CD4-positive, alpha-beta T cell treated with Interleukin-4 for 1 hour (primary cell): Measurements from ENCODE around the gene HMCN2.
A peak's percentile ranks its signal among the peaks of the same experiment; 100 is the strongest.

Experiments used
- DNase-seq, 2 donors: peaks; one replicate each; pipeline ENCODE4 v3.0.0-alpha.2; 2020 to 2022

HMCN2 gene, protein sequence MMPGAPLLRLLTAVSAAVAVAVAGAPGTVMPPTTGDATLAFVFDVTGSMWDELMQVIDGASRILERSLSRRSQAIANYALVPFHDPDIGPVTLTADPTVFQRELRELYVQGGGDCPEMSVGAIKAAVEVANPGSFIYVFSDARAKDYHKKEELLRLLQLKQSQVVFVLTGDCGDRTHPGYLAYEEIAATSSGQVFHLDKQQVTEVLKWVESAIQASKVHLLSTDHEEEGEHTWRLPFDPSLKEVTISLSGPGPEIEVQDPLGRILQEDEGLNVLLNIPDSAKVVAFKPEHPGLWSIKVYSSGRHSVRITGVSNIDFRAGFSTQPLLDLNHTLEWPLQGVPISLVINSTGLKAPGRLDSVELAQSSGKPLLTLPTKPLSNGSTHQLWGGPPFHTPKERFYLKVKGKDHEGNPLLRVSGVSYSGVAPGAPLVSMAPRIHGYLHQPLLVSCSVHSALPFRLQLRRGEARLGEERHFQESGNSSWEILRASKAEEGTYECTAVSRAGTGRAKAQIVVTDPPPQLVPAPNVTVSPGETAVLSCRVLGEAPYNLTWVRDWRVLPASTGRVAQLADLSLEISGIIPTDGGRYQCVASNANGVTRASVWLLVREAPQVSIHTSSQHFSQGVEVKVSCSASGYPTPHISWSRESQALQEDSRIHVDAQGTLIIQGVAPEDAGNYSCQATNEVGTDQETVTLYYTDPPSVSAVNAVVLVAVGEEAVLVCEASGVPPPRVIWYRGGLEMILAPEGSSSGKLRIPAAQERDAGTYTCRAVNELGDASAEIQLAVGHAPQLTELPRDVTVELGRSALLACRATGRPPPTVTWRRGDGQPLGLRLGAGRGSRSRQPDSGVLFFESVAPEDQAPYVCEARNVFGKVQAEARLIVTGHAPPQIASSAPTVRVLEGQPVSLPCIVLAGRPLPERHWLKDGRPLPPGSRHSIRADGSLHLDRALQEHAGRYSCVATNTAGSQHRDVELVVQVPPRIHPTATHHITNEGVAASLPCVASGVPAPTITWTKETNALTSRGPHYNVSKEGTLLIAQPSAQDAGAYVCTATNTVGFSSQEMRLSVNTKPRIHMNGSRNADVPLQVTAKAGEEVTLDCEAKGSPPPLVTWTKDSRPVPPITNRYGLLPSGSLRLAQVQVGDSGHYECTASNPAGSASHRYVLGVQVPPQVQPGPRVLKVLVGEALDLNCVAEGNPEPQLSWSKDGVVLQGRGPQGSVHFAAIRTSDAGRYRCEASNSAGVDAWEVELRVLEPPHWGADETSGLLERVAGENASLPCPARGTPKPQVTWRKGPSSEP (N-terminal part only)

DNA sequence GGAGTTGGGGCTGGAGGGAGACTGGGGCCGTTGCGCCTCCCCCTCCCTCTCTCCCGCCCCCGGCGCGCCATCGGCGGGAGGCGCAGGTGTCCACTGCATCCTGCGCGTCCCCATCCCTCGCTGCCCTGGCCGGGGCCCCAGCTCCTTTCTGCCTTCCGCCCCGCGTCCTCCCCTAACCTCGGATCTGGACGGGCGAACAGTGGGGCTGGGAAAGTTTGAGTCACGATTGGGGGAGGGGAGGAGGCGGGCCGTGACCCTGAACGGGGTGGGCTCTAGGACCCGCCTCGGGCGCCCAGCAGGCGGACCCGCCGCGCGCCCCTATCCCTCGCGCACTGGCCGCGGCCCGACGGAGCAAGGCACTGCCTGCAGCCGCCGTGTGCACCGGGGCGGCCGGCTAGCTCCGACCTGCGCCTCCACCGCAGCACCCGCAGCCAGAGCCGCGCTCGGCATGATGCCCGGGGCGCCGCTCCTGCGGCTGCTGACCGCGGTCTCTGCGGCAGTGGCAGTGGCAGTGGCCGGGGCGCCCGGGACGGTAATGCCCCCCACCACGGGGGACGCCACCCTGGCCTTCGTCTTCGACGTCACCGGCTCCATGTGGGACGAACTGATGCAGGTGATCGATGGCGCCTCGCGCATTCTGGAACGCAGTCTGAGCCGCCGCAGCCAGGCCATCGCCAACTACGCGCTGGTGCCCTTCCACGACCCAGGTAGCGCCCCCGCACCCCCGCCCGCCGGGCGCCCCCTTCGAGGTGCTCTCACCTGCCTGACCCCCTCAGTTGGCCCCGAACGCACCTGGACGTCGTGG is at the start of gene HMCN2:
Gene HMCN2, plus strand, starts transcription at position 330 of the 805 bp plus-strand sequence. Its CDS starts 119 bp downstream, at position 449.
- DNase-seq, result no peak

DNA sequence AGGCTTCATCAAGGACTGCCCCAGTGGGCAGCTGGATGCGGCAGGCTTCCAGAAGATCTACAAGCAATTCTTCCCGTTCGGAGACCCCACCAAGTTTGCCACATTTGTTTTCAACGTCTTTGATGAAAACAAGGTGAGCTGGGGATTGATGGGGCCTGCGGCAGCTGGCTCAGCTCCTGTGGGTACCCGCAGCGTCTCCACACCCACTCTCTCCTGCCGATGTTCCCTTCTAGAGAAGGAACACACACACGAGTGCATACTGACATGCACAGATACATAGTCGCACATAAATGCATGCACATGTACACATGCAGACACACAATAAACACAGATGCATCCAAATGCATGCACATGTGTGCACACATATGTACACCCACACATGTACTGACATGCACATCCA is 47.7 kb upstream of the HMCN2 start:
- DNase-seq, result no peak

DNA sequence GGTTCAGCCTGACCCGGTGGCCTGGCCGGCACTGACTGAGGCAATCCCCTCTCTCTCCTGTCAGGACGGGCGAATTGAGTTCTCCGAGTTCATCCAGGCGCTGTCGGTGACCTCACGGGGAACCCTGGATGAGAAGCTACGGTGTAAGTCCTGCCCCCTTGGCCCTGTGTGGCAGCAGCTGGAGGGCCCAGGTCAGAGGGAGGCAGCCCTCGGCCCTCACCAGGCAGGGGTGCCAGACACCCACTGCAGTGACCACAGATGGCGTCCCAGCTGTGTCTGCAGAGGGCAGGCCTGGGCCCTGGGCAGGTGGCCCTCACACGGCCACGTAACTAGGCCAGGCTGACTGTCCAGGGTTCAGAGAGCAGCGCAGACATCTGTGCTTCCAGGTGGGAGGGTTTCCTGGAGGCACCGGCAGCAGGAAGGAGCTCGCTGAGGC is 45.9 kb upstream of the HMCN2 start:
- no peak for DNase-seq

DNA sequence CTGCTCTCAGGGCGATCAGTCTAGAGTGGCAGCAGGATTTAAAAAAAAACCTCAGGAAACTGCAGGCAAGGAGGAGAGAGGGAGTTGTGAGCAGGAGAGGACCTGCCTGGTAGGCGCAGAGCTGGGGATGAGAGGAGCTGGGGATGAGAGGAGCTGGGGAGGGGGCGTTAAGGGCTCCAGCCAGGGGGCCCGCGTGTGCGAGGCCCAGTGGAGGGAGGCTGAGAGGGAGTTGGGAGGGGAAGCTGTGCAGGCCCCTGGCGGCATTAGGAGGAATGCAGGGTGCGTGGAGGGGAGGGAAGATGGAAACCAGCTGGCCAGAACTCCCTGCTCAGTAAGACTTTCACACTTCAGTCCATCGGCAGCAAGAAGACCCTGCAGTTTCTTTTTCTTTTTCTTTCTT is 45.2 kb upstream of the HMCN2 start:
- no peak for DNase-seq

DNA sequence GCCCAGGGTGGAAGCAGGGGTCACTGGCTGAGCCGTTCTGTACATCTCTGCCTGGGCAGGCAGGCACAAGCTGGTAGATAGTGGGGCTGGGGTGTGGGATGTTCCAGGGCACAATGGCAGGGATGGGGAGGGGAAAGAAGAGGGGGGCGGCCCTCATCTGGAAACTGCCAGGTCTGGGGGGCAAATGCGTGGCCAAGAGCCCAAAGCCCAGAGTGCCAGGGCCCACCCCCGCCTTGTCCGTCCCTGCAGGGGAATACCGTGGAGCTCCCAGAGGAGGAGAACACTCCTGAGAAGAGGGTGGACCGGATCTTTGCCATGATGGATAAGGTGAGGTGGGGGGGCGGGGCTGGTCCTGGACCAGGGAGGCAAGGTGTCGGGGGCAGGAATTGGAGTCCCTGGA is 42.7 kb upstream of the HMCN2 start:
- DNase-seq, result no peak

DNA sequence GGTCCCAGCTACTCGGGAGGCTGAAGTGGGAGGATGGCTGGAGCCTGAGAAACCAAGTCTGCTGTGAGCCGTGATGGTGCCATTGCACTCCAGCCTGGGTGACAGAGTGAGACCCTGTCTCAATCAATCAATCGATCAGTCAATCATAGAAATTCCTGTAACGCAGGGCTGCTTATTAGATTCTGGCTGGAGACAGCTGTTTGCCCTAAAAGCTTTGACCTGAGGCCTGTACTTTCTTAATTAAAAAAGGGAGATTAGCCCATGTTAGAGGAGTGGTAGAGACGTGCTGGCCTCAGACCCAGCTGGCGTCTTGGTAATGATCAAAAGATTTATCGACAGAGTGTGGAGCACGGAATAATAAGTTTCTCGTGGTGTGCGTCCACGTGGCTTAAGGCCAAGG is 40.5 kb upstream of the HMCN2 start:
- DNase-seq, result no peak

DNA sequence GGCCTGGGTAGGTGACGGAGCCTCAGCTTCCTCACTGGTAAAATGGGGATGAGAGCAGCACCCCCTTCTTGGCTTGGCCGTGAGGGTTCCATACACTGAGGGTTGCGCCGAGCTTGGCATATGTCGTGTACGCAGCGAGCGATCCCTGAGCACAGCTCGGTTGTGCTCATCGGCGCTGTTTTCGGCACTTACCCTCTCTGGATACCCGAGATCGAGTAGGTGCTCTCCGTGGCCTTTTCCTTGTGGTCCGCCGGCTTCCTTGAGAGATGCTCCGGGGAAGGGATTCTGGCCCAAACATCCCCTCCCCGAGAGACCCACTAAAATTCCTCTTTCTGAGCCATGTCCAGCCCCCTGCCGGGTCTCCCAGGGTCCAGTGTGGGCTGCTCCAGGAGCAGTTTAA is 40.0 kb upstream of the HMCN2 start:
- DNase-seq, result no peak

DNA sequence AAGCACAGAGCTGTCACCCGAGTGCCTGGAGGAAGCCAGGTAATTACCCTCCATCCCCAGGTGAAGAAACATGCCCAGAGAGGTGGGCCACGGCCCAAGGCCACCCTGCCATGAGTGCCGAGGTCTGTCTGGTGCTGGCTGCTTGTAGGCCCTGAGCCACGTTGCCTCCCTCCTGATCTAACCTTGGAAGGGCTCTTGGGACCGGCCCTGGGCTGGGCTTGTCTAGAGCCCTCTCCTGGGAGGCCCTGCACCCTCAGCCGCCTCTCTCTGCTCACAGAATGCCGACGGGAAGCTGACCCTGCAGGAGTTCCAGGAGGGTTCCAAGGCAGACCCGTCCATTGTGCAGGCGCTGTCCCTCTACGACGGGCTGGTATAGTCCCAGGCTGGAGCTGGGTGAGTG is 39.4 kb upstream of the HMCN2 start:
- no peak for DNase-seq

DNA sequence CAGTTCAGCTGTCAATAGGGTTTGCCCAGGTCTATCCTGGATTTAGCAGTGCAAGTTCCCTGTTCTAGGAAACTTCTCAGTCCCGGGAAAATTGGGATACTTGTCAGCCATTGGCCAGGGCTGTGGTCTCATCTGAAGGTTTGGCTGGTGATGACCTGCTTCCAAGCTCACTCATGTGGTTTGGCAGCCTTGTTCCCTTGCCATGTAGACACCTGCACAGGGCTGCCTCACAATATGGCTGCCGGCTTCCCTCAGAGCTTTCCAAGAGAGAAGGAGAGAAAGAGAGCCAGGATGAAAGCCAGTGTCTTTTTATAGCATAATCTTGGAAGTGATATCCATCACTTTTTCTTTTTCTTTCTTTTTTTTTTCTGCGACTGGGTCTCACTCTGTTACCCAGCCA is 37.7 kb upstream of the HMCN2 start:
- DNase-seq, result no peak

DNA sequence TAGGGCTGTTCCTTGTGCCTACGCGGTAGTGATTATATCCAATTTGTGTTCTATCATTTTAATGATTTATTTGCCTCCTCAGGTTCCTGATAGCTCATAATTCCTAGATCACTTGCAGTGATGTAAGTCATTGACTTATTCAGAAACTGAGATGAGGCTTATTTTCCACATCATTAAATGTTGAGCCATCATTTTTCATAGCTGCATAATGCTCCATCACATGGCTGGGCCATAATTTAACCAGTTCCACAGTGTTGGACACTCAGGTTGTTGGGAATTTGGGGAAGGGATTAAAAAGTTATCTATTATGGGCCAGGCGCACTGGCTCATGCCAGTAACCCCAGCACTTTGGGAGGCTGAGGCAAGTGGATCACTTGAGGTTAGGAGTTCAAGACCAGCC is 35.8 kb upstream of the HMCN2 start:
- no peak for DNase-seq

DNA sequence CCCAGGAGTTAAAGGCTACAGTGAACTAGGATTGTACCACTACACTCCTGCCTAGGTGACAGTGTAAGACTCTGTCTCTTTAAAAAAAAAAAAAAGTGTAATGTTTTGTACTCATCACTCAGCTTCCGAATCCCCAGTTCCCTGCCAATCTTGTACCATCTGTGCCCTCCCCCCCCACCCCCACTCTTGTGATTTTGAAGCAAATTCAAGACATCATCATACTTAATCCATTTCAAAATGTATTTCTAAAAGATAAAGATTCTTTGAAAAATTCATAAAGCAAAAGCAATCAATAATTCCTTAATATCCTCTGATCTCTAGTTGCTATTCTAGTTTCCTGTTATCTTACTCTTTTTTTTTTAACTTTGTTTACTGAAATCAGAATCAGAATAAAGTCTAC is 34.9 kb upstream of the HMCN2 start:
- DNase-seq, result no peak

DNA sequence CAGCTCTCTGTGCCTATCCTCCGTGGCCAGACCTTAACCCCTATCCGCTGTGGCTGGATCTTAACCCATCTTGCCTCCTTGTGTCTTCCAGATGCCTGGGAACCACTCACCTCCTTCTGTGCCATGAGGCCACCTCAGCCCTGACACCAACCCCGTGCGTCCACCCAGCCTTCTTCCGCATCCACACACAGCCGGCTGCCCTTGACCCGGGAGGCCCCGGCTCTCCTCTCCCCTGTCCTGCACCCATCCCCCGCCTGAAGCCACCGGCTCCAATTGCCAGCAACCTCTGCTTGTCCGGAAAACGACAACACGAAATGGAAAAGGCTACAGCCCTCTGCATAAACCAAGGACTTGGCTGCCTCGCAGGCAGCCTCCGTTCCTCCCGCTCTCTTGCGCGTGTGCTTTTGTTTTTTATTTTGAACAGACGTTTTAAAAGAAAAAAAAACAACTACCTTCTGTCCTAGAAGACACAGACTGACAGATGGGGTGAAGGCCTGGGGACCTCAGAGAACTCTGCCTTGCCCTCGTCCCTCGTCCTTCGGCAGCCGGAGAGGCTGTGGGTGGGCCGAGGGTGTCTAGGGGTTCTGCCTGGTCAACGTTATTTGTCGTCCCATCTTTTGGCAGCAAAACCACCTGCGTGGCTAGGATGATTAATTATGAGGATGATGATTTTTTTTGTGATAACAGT is 32.5 kb upstream of the HMCN2 start:
- no peak for DNase-seq

DNA sequence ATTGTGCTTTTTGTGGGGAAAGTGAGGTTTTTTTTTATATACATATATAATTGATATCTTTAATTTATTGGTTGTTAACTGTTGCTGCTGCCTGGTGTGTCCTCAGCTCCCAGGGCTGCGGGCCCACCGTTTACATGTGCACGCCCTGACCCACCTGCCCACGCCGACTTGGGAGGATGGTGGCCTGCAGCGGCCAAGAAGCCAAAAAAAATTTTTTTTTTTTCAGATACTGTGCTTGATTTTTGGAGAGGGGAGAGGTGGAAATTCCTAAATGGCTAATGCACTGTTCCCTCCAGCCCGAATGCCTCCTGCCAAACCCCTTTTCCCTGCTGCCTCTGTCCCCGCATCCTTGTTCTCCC is 32.0 kb upstream of the HMCN2 start:
- no peak for DNase-seq

DNA sequence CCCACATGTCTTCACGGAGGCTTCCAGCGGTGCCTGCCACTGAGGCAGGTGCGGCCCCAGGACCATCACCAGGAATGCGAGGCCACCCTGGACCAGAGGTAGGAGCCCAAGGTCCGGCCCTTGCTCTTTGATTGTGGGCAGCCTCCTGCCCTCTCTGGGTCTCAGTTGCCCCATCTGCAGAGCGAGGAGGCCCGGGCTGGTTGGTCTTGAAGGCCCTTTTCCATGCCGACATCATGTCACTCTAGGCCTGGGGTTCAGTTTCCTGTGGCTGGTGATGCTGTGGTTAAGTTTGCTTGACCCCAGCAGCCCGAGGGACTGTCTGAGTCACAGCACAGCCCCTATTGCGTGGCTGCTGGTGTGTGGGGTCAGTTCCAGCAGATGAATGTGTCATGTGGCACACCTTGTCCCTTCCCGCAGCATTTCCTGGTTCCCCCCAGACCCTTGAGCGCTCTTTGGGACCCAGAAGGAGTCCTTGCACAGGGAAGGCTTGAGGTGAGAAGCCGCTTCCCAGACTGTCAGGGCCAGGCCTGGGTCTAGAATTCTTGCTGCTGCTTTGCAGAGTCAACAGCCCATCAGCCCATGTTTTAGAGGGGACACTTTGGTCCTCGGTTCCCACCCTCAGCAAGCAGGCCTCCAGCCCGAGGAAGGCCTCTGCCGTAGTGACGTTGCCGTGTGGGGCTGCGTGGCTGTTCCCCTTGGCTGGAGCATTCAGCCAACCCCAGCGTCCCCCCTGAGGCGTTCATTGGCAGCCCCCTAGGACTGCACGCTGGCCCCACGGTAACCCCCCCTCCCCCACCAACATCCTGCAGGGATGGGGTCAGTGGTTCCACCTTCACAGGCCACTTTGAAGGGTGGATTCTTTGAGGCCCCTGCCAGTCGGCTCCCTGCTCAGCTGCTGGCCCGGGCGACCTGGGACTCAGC is 31.0 kb upstream of the HMCN2 start:
- no peak for DNase-seq

DNA sequence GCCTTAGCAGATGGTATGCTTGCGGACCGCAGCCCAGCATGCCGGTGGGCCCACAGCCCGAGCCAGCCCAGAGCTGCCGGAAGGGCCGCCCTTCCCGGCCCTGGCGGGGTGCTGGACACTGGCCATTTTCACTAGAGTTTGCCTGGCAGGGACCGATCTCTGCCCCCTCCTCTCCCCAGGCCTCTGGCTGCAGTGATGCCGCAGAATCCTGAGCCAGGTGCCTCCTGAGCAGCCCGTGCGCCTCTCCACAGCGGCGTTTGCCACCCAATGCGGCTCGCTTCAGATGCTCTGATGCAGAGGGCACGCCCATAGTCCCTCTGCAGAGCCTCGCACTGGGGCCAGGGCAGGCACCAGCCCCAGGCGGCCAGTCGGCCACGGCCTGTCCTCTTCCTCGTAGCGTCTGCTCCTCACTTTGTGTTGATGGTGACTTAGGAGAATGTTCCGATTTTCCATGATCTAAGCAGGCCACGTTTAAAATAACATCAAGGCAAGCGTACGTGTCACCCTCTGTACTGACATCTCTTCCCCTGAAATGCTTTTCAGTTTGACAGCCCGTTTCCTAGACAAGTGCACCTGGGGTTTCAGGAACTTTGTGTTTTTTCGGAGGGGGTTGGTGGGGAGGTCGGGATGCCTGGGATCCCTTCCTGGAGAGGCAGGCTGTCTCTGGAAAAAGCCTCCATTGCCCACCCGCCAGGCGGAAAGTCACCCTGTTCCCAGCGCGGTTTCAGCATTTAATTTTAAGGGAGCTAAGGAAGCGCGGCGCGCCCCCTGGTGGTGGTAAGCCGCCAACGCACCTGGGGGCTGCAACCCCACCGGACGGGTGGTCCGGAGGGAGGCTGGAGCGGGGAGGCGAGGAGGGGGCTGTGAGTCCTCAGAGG is 29.8 kb upstream of the HMCN2 start:
- peak; percentile 64 for DNase-seq

DNA sequence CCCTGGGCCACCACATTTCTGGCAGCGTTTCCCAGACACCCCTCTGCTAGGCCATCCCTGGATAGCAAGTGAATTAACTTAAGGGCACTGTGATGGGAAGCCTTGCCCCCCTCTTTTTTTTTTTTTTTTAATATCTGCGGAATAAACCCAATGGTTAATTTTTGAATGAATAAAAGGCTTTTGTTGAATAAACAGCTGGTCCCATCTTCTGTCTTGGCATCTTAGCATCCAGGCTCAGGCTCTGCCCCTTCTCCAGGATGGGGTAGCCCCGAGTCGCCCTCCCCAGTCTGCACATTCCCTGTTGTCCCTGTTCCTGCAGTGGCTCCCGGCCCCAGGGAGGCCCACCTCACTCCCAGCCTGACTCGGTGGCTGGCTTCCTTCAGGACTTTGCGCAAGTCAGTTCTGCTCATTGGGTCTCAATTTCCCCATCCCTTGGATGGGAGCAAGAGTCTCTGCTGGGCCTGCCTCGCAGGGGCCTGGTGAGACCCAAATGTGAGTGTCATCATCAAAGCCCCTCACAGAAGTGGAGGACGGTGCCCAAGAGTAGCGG is 29.0 kb upstream of the HMCN2 start:
- DNase-seq, result no peak

DNA sequence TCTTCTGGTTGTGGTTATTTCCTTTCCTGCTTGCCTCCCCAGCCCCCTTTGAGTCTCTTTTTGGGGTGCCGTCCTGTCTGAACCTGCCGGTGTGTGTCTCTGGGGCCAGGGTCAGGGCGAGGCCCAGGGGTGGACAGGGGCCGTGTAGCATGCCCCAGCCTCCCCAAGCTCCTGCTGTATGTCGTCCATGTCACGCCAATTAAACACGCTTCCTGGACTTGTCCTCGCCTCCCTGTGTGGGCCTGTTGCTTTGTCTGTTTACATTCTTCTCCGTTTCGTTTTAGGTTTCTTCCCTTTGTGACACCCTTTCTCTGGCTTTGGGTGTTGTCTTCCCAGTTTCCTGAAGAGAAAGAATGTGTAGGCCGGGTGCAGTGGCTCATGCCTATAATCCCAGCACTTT is 28.5 kb upstream of the HMCN2 start:
- DNase-seq, result no peak

DNA sequence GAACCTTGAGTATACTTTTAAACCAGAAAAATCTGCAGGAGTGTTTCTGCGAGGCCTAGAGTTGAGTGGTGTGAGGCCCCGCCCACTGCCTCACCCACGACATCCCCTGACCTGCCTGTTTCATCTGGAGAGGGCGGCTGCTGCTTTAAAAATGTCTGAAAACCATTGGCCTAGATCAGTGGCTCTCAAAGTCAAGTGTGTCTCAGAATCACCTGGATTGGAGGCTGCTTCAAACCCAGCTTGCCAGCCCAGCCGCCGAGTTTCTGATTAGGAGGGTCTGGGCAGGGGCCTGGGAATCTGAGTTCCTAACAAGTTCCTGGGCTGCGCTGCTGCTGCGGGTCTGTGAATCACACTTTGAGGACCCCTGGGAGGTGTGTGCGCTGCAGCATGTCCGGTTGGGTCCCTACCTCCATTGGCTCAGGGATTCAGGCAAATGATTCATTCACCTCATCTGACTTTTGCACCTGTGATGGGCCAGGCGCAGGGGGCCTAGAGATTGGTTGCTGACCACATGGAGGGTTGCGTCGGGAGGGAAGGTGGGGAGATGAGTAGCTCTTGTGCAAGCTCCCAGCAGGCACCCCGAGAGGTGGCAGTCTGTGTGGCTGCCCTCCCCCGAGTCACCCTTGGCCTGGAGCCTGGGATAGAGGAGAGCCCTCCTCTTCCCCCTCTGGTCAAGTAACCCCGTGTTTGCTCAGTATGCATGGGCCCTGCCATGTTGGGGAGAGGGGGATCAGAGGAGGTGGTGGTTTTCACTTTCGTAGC is 27.6 kb upstream of the HMCN2 start:
- no peak for DNase-seq

DNA sequence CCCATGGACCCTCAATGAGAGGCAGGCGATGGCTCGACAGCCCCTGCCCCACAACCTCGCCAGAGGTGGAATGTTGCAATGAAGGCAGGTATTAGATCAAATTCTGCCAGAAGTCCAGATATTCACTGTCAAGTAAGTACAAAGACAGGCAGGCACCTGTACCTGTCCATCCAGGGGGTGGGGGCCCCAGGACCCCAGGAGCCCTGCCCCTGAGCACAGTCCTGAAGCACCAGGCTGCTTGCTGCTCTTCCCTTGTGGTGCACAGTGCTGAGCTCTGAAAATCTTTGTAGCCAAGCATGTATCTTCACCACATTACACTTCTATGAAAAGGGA is 26.2 kb upstream of the HMCN2 start:
- DNase-seq, result no peak
